ENCODE results near the gene IL2RA. TPM values are rescaled to one million over a fixed set of nuclear protein-coding genes. Genes with fewer than 3 reads are reported as not detected.

The IL2RA gene
- polyA plus RNA-seq, 1 donor from 2014 or later: not detected

GRCh38 chr10:6047847-6048246 is 14.3 kb downstream of the IL2RA start:
- TF ChIP-seq TAF1 (IDR thresholded peaks at IDR 0.05; ENCODE audit: low read depth) (no peak), MXI1 (conservative IDR thresholded peaks at IDR 0.05; ENCODE audit: poor library complexity, severe bottlenecking) (no peak), RAD21 (conservative IDR thresholded peaks at IDR 0.05) (no peak), EP300 (conservative IDR thresholded peaks at IDR 0.05; ENCODE audit: poor library complexity, severe bottlenecking) (no peak)
- TF ChIP-seq, protein P1, sequence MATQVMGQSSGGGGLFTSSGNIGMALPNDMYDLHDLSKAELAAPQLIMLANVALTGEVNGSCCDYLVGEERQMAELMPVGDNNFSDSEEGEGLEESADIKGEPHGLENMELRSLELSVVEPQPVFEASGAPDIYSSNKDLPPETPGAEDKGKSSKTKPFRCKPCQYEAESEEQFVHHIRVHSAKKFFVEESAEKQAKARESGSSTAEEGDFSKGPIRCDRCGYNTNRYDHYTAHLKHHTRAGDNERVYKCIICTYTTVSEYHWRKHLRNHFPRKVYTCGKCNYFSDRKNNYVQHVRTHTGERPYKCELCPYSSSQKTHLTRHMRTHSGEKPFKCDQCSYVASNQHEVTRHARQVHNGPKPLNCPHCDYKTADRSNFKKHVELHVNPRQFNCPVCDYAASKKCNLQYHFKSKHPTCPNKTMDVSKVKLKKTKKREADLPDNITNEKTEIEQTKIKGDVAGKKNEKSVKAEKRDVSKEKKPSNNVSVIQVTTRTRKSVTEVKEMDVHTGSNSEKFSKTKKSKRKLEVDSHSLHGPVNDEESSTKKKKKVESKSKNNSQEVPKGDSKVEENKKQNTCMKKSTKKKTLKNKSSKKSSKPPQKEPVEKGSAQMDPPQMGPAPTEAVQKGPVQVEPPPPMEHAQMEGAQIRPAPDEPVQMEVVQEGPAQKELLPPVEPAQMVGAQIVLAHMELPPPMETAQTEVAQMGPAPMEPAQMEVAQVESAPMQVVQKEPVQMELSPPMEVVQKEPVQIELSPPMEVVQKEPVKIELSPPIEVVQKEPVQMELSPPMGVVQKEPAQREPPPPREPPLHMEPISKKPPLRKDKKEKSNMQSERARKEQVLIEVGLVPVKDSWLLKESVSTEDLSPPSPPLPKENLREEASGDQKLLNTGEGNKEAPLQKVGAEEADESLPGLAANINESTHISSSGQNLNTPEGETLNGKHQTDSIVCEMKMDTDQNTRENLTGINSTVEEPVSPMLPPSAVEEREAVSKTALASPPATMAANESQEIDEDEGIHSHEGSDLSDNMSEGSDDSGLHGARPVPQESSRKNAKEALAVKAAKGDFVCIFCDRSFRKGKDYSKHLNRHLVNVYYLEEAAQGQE (IDR thresholded peaks at IDR 0.05; ENCODE audit: borderline replicate concordance): no peak
- TF ChIP-seq, protein P2, sequence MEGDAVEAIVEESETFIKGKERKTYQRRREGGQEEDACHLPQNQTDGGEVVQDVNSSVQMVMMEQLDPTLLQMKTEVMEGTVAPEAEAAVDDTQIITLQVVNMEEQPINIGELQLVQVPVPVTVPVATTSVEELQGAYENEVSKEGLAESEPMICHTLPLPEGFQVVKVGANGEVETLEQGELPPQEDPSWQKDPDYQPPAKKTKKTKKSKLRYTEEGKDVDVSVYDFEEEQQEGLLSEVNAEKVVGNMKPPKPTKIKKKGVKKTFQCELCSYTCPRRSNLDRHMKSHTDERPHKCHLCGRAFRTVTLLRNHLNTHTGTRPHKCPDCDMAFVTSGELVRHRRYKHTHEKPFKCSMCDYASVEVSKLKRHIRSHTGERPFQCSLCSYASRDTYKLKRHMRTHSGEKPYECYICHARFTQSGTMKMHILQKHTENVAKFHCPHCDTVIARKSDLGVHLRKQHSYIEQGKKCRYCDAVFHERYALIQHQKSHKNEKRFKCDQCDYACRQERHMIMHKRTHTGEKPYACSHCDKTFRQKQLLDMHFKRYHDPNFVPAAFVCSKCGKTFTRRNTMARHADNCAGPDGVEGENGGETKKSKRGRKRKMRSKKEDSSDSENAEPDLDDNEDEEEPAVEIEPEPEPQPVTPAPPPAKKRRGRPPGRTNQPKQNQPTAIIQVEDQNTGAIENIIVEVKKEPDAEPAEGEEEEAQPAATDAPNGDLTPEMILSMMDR (IDR thresholded peaks at IDR 0.05; ENCODE audit: poor library complexity, severe bottlenecking): no peak
- no peak overlapping the region for H3K4me3 ChIP-seq (ENCODE audit: low read length)
- H3K9ac ChIP-seq (ENCODE audit: low read length): no peak overlapping the region
- H3K27me3 ChIP-seq (ENCODE audit: insufficient read depth, low read depth, low read length): no peaks in the 10 kb centered on the region
- no peaks in the 10 kb centered on the region for H3K79me2 ChIP-seq (replicated peaks; ENCODE audit: insufficient read depth, low read length)
- no peaks in the 10 kb centered on the region for H3K9me2 ChIP-seq (ENCODE audit: insufficient read depth, low read length)
- no peak overlapping the region for H2AFZ ChIP-seq (ENCODE audit: low read depth, low read length)
- H3K36me3 ChIP-seq (ENCODE audit: insufficient read depth, low read length): no peaks in the 10 kb centered on the region
- no peaks in the 10 kb centered on the region for H4K20me1 ChIP-seq (ENCODE audit: insufficient read depth)
- no peaks in the 10 kb centered on the region for H3K9me3 ChIP-seq (ENCODE audit: low read length)
- H3K4me2 ChIP-seq (ENCODE audit: low read length): no peak overlapping the region
- no peaks in the 10 kb centered on the region for H3F3A ChIP-seq (ENCODE audit: insufficient read depth, low read length, poor library complexity, severe bottlenecking)
- H3K27ac ChIP-seq (ENCODE audit: low read length): no peak overlapping the region

GRCh38 chr10:6046773-6047611 is 15.2 kb downstream of the IL2RA start:
- no peak for TF ChIP-seq EZH2 (IDR thresholded peaks at IDR 0.05; ENCODE audit: borderline replicate concordance, insufficient read depth, low read length, poor library complexity, severe bottlenecking)
- TF ChIP-seq POLR2AphosphoS5 (IDR thresholded peaks at IDR 0.05): no peak
- TF ChIP-seq, protein P1 (IDR thresholded peaks at IDR 0.05; ENCODE audit: borderline replicate concordance): no peak
- TF ChIP-seq EP300 (conservative IDR thresholded peaks at IDR 0.05; ENCODE audit: poor library complexity, severe bottlenecking): no peak
- TF ChIP-seq, protein P2 (IDR thresholded peaks at IDR 0.05; ENCODE audit: poor library complexity, severe bottlenecking): no peak
- TF ChIP-seq MXI1 (conservative IDR thresholded peaks at IDR 0.05; ENCODE audit: poor library complexity, severe bottlenecking): no peak
- no peak for TF ChIP-seq TAF1 (IDR thresholded peaks at IDR 0.05; ENCODE audit: low read depth)
- TF ChIP-seq RAD21 (conservative IDR thresholded peaks at IDR 0.05): no peak
- TF ChIP-seq SMC3 (conservative IDR thresholded peaks at IDR 0.05; ENCODE audit: poor library complexity): no peak
- Histone ChIP-seq H3K27me3 (ENCODE audit: insufficient read depth, low read depth, low read length) (no peaks in the 10 kb centered on the region), H3K27ac (ENCODE audit: low read length) (no peak overlapping the region), H3F3A (ENCODE audit: insufficient read depth, low read length, poor library complexity, severe bottlenecking) (no peaks in the 10 kb centered on the region), H2AFZ (ENCODE audit: low read depth, low read length) (no peak overlapping the region), H4K20me1 (ENCODE audit: insufficient read depth) (no peaks in the 10 kb centered on the region), H3K9ac (ENCODE audit: low read length) (no peak overlapping the region), H3K9me2 (ENCODE audit: insufficient read depth, low read length) (no peaks in the 10 kb centered on the region), H3K4me3 (ENCODE audit: low read length) (no peak overlapping the region), H3K36me3 (ENCODE audit: insufficient read depth, low read length) (no peaks in the 10 kb centered on the region), H3K9me3 (ENCODE audit: low read length) (no peaks in the 10 kb centered on the region), H3K4me2 (ENCODE audit: low read length) (no peak overlapping the region), H3K79me2 (replicated peaks; ENCODE audit: insufficient read depth, low read length) (no peaks in the 10 kb centered on the region)

Data from neural cell (in vitro differentiated cells).